Loucy (cell line): Measurements from ENCODE around the gene ARID1B.

Experiments
- CTCF ChIP-seq: fragments of 200-600 bp; sonication (generic); conservative IDR thresholded peaks from 2 replicates; pipeline ENCODE4 v1.5.1; 2014; ENCODE audit warnings: mild to moderate bottlenecking, antibody characterized with exemption, low read length
- EZH2phosphoT487 ChIP-seq: fragments of 200-600 bp; IDR thresholded peaks from 2 replicates; pipeline ENCODE4 v1.6.1; 2018; ENCODE audit warnings: antibody characterized with exemption, mild to moderate bottlenecking, moderate library complexity, borderline replicate concordance

GRCh38 chr6:156992020-156992804 lies 215.0 kb downstream of the ARID1B start:
- TF ChIP-seq CTCF (no peak), EZH2phosphoT487 (no peak)
